ENCODE data around the gene PCDH9.

PCDH9 gene

GRCh38 chr13:66950666-66951065, 279.5 kb downstream of the PCDH9 start:
- H3K36me3 ChIP-seq (ENCODE audit: control insufficient read depth, insufficient read depth, low read length) = no peaks in the 10 kb centered on the region
- H3K4me1 ChIP-seq (ENCODE audit: control insufficient read depth, insufficient read depth, low read length) = peaks cover 48% of the 10 kb centered on the region
- H3K9me3 ChIP-seq (ENCODE audit: control insufficient read depth, insufficient read depth, low read length) = no peaks in the 10 kb centered on the region
- H3K4me3 ChIP-seq (ENCODE audit: low read depth, low read length) = no peak overlapping the region
- no peak overlapping the region for H3K9ac ChIP-seq (ENCODE audit: low read depth, low read length)
- peak overlapping the region; percentile 52 for H3K27ac ChIP-seq (ENCODE audit: low read depth, low read length)
- H3K27me3 ChIP-seq (ENCODE audit: control insufficient read depth, insufficient read depth, low read length) = no peaks in the 10 kb centered on the region

GRCh38 chr13:66948910-66949309, 281.2 kb downstream of the PCDH9 start:
- no peak overlapping the region for H3K27ac ChIP-seq (ENCODE audit: low read depth, low read length)
- H3K36me3 ChIP-seq (ENCODE audit: control insufficient read depth, insufficient read depth, low read length) = no peaks in the 10 kb centered on the region
- no peak overlapping the region for H3K9ac ChIP-seq (ENCODE audit: low read depth, low read length)
- peaks cover 48% of the 10 kb centered on the region for H3K4me1 ChIP-seq (ENCODE audit: control insufficient read depth, insufficient read depth, low read length)
- no peaks in the 10 kb centered on the region for H3K27me3 ChIP-seq (ENCODE audit: control insufficient read depth, insufficient read depth, low read length)
- no peak overlapping the region for H3K4me3 ChIP-seq (ENCODE audit: low read depth, low read length)
- H3K9me3 ChIP-seq (ENCODE audit: control insufficient read depth, insufficient read depth, low read length) = no peaks in the 10 kb centered on the region

- Histone ChIP-seq H3K9ac (ENCODE audit: low read depth, low read length) (no peak overlapping the region), H3K27ac (ENCODE audit: low read depth, low read length) (no peak overlapping the region), H3K9me3 (ENCODE audit: control insufficient read depth, insufficient read depth, low read length) (no peaks in the 10 kb centered on the region), H3K4me3 (ENCODE audit: low read depth, low read length) (no peak overlapping the region), H3K4me1 (ENCODE audit: control insufficient read depth, insufficient read depth, low read length) (peaks cover 9% of the 10 kb centered on the region), H3K27me3 (ENCODE audit: control insufficient read depth, insufficient read depth, low read length) (no peaks in the 10 kb centered on the region), H3K36me3 (ENCODE audit: control insufficient read depth, insufficient read depth, low read length) (no peaks in the 10 kb centered on the region)
Observed at GRCh38 chr13:66943530-66943929, 286.6 kb downstream of the PCDH9 start.

- Histone ChIP-seq H3K36me3 (ENCODE audit: control insufficient read depth, insufficient read depth, low read length) (no peaks in the 10 kb centered on the region), H3K9ac (ENCODE audit: low read depth, low read length) (no peak overlapping the region), H3K9me3 (ENCODE audit: control insufficient read depth, insufficient read depth, low read length) (no peaks in the 10 kb centered on the region), H3K4me1 (ENCODE audit: control insufficient read depth, insufficient read depth, low read length) (no peaks in the 10 kb centered on the region), H3K4me3 (ENCODE audit: low read depth, low read length) (no peak overlapping the region), H3K27me3 (ENCODE audit: control insufficient read depth, insufficient read depth, low read length) (no peaks in the 10 kb centered on the region), H3K27ac (ENCODE audit: low read depth, low read length) (no peak overlapping the region)
Observed at GRCh38 chr13:66940113-66940512, 290.0 kb downstream of the PCDH9 start.

- Histone ChIP-seq H3K4me3 (ENCODE audit: low read depth, low read length) (no peak overlapping the region), H3K36me3 (ENCODE audit: control insufficient read depth, insufficient read depth, low read length) (no peaks in the 10 kb centered on the region), H3K9ac (ENCODE audit: low read depth, low read length) (no peak overlapping the region), H3K9me3 (ENCODE audit: control insufficient read depth, insufficient read depth, low read length) (no peaks in the 10 kb centered on the region), H3K27me3 (ENCODE audit: control insufficient read depth, insufficient read depth, low read length) (no peaks in the 10 kb centered on the region), H3K4me1 (ENCODE audit: control insufficient read depth, insufficient read depth, low read length) (no peaks in the 10 kb centered on the region), H3K27ac (ENCODE audit: low read depth, low read length) (no peak overlapping the region)
Observed at GRCh38 chr13:66937423-66937822, 292.7 kb downstream of the PCDH9 start.

GRCh38 chr13:66933994-66934393, 296.1 kb downstream of the PCDH9 start:
- Histone ChIP-seq H3K36me3 (ENCODE audit: control insufficient read depth, insufficient read depth, low read length) (no peaks in the 10 kb centered on the region), H3K27ac (ENCODE audit: low read depth, low read length) (no peak overlapping the region), H3K9ac (ENCODE audit: low read depth, low read length) (no peak overlapping the region), H3K4me3 (ENCODE audit: low read depth, low read length) (no peak overlapping the region), H3K4me1 (ENCODE audit: control insufficient read depth, insufficient read depth, low read length) (no peaks in the 10 kb centered on the region), H3K27me3 (ENCODE audit: control insufficient read depth, insufficient read depth, low read length) (no peaks in the 10 kb centered on the region), H3K9me3 (ENCODE audit: control insufficient read depth, insufficient read depth, low read length) (no peaks in the 10 kb centered on the region)

GRCh38 chr13:66933527-66933926, 296.6 kb downstream of the PCDH9 start:
- Histone ChIP-seq H3K9ac (ENCODE audit: low read depth, low read length) (no peak overlapping the region), H3K4me3 (ENCODE audit: low read depth, low read length) (no peak overlapping the region), H3K4me1 (ENCODE audit: control insufficient read depth, insufficient read depth, low read length) (no peaks in the 10 kb centered on the region), H3K36me3 (ENCODE audit: control insufficient read depth, insufficient read depth, low read length) (no peaks in the 10 kb centered on the region), H3K9me3 (ENCODE audit: control insufficient read depth, insufficient read depth, low read length) (no peaks in the 10 kb centered on the region), H3K27me3 (ENCODE audit: control insufficient read depth, insufficient read depth, low read length) (no peaks in the 10 kb centered on the region), H3K27ac (ENCODE audit: low read depth, low read length) (no peak overlapping the region)

- H3K9me3 ChIP-seq (ENCODE audit: control insufficient read depth, insufficient read depth, low read length) = no peaks in the 10 kb centered on the region
- H3K9ac ChIP-seq (ENCODE audit: low read depth, low read length) = no peak overlapping the region
- no peak overlapping the region for H3K4me3 ChIP-seq (ENCODE audit: low read depth, low read length)
- H3K4me1 ChIP-seq (ENCODE audit: control insufficient read depth, insufficient read depth, low read length) = peaks cover 20% of the 10 kb centered on the region
- H3K27me3 ChIP-seq (ENCODE audit: control insufficient read depth, insufficient read depth, low read length) = no peaks in the 10 kb centered on the region
- H3K36me3 ChIP-seq (ENCODE audit: control insufficient read depth, insufficient read depth, low read length) = no peaks in the 10 kb centered on the region
- H3K27ac ChIP-seq (ENCODE audit: low read depth, low read length) = no peak overlapping the region
Observed at GRCh38 chr13:66927562-66927961, 302.6 kb downstream of the PCDH9 start.

- H3K27ac ChIP-seq (ENCODE audit: low read depth, low read length) = no peak overlapping the region
Observed at GRCh38 chr13:66926851-66927524, 303.1 kb downstream of the PCDH9 start.

GRCh38 chr13:66926200-66926850, 303.8 kb downstream of the PCDH9 start:
- no peak overlapping the region for H3K9ac ChIP-seq (ENCODE audit: low read depth, low read length)
- H3K9me3 ChIP-seq (ENCODE audit: control insufficient read depth, insufficient read depth, low read length) = no peaks in the 10 kb centered on the region
- H3K4me3 ChIP-seq (ENCODE audit: low read depth, low read length) = 0 out of 2 replicates have a peak overlapping the region, but pooled peaks have one; percentile 10
- H3K4me1 ChIP-seq (ENCODE audit: control insufficient read depth, insufficient read depth, low read length) = peaks cover 20% of the 10 kb centered on the region
- H3K27ac ChIP-seq (ENCODE audit: low read depth, low read length) = no peak overlapping the region
- H3K27me3 ChIP-seq (ENCODE audit: control insufficient read depth, insufficient read depth, low read length) = no peaks in the 10 kb centered on the region
- no peaks in the 10 kb centered on the region for H3K36me3 ChIP-seq (ENCODE audit: control insufficient read depth, insufficient read depth, low read length)

More at GRCh38 chr13:66926851-66927524, 303.1 kb downstream of the PCDH9 start:
- H3K9me3 ChIP-seq (ENCODE audit: control insufficient read depth, insufficient read depth, low read length) = no peaks in the 10 kb centered on the region
- peaks cover 20% of the 10 kb centered on the region for H3K4me1 ChIP-seq (ENCODE audit: control insufficient read depth, insufficient read depth, low read length)
- no peak overlapping the region for H3K4me3 ChIP-seq (ENCODE audit: low read depth, low read length)
- no peak overlapping the region for H3K9ac ChIP-seq (ENCODE audit: low read depth, low read length)
- H3K36me3 ChIP-seq (ENCODE audit: control insufficient read depth, insufficient read depth, low read length) = no peaks in the 10 kb centered on the region
- H3K27me3 ChIP-seq (ENCODE audit: control insufficient read depth, insufficient read depth, low read length) = no peaks in the 10 kb centered on the region

- H3K9ac ChIP-seq (ENCODE audit: low read depth, low read length) = no peak overlapping the region
- H3K4me1 ChIP-seq (ENCODE audit: control insufficient read depth, insufficient read depth, low read length) = peaks cover 20% of the 10 kb centered on the region
Observed at GRCh38 chr13:66922444-66922843, 307.7 kb downstream of the PCDH9 start.

More at GRCh38 chr13:66922444-66922843, 307.7 kb downstream of the PCDH9 start:
- Histone ChIP-seq H3K4me3 (ENCODE audit: low read depth, low read length) (no peak overlapping the region), H3K27ac (ENCODE audit: low read depth, low read length) (no peak overlapping the region), H3K27me3 (ENCODE audit: control insufficient read depth, insufficient read depth, low read length) (no peaks in the 10 kb centered on the region), H3K9me3 (ENCODE audit: control insufficient read depth, insufficient read depth, low read length) (no peaks in the 10 kb centered on the region), H3K36me3 (ENCODE audit: control insufficient read depth, insufficient read depth, low read length) (no peaks in the 10 kb centered on the region)
